SIG-M5 treated with dmso at 0.1 percent for 504 hours (cell line): ENCODE data around the gene HAO2.

Experiments
- DNase-seq: peaks from one replicate; lab custom pipeline; 2025; ENCODE audit not compliant: unreplicated experiment; lab: John Stamatoyannopoulos, UW

HAO2 gene

DNA sequence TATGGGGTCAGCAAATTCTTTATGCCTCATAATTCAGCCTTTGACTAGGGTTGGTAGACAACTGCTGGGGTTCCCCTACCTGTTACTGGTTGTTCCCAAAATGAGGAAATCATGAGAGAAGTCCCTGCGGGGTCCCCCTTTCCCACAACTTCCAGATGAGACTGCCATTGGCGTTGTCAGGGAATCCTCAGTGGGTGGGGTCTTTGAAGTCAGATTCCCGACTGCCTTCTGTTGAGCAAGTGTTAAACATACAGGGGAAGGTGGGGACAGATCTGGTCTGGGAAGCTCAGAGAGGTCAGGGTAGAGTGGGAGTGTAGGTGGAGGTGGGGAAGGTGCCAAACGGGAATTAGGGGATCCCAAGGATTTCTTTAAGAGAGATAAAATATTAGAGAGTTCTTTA, 61.1 kb downstream of the HAO2 start:
- no peak for DNase-seq

DNA sequence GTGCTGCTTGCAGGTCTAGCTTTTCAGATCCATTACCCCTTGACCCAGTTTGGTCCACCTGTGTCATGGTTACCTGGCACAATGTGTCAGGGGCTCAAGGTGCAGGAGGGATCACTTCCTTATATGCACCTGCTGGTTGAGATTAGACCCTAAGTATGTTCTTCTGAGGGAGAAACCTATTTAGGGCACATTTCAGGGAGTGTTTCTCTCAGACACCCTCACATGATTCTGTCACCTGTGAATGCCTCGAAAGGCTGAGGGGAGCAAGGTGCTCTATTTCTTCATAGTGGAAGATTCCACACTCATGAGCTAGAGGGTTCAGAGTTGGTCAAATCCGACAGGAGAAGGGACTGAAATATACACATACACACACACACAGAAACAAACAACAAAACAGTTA, 61.9 kb downstream of the HAO2 start:
- no peak for DNase-seq

GRCh38 chr1:119431836-119432235, 63.3 kb downstream of the HAO2 start:
- DNase-seq: no peak

GRCh38 chr1:119435052-119435451, 66.5 kb downstream of the HAO2 start:
- no peak for DNase-seq

DNA sequence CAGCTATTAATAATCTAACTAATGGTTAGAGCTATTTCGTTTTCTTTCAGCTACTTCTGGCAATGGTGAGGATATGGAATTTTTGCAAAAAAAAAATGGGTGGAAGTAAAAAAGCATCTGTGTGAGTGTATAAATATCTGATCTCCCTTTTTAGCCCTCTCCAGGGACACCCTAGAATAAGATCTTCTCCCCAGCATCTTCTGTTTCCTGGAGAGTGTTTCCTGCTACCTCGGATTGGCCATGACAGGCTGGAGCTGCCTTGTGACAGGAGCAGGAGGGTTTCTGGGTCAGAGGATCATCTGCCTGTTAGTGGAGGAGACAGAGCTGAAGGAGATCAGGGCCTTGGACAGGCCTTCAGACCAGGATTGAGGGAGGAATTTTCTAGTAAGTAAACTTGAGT, 70.2 kb downstream of the HAO2 start:
- DNase-seq: no peak

GRCh38 chr1:119440721-119441307, 72.2 kb downstream of the HAO2 start:
- DNase-seq: no peak

DNA sequence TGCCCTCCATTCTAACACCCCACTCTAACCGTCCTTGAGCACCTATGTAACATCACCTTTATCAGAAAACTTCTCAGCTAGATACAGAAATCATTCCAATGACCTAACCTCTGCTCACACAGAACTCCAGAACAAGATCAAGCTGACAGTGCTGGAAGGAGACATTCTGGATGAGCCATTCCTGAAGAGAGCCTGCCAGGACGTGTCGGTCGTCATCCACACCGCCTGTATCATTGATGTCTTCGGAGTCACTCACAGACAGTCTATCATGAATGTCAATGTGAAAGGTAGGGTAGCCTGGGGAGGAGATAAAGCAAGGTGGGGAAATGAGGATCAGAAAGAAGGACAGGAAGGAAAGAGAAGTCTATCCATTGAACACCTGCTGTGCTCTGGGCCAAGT, 74.2 kb downstream of the HAO2 start:
- no peak for DNase-seq
